ENCODE results near the gene SMAGP. TPM values are rescaled to one million over a fixed set of nuclear protein-coding genes. Genes with fewer than 3 reads are reported as not detected.
A peak's percentile ranks its signal among the peaks of the same experiment; 100 is the strongest.

Gene SMAGP
- total and polyA plus RNA-seq, 5 experiments from 2014 or later, result 5.5 to 18.5 (median 15.1) TPM

DNA sequence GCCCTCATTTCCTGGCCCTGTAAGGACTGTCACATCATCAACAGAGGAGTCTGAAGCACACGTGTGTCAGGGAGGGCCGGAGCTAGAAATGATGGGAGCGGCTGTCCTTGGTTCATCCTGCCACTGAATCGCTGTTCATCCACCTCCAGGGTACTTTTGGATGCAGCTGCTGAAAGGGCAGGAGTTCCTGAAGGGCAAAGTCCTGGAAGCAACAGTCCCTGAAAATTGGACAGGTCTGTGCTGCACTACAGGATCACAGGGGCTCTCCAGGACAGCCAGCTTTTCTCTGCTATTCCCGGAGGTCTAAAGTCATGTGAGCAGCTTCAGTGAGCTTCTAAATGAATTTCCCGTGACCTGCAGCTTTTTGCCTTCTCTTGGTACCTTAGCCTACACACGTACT lies 70.1 kb downstream of the SMAGP start:
- Mint-ChIP-seq H3K9me3 (no peaks in the 10 kb centered on the region), H3K36me3 (peaks cover 0 to 4% (median 2%) of the 10 kb centered on the region in 3 donors), H3K4me1 (no peaks in the 10 kb centered on the region), H3K27ac (peak overlapping the region in 2 of 10 donors; percentile 41), H3K4me3 (no peak overlapping the region), H3K27me3 (no peaks in the 10 kb centered on the region)
- POLR2A ChIA-PET, result interaction anchor here (0.6 kb wide), 1 partner anchor 27 kb away, joined by 4 read pairs; no protein-coding TSS in a partner anchor
- ATAC-seq (no peak), DNase-seq (no peak)

- H3K27ac Mint-ChIP-seq, result peak overlapping the region in 2 of 10 donors; percentile 43 to 71
- H3K36me3 Mint-ChIP-seq, result peaks cover 0 to 4% (median 2%) of the 10 kb centered on the region in 3 donors
- no peak for ATAC-seq
- no peaks in the 10 kb centered on the region for H3K27me3 Mint-ChIP-seq
- H3K4me1 Mint-ChIP-seq, result no peaks in the 10 kb centered on the region
- H3K4me3 Mint-ChIP-seq, result no peak overlapping the region
- H3K9me3 Mint-ChIP-seq, result no peaks in the 10 kb centered on the region
- DNase-seq, result no peak
- POLR2A ChIA-PET, result interaction anchor here (0.6 to 0.7 kb wide), 2 partner anchors 20 to 28 kb away, joined by 3 to 4 read pairs; no protein-coding TSS in a partner anchor
These were observed 70.8 kb downstream of the SMAGP start for GRCh38 chr12:51199366-51199945.

GRCh38 chr12:51198568-51199365 lies 71.4 kb downstream of the SMAGP start:
- H3K4me1 Mint-ChIP-seq, result no peaks in the 10 kb centered on the region
- no peaks in the 10 kb centered on the region for H3K9me3 Mint-ChIP-seq
- DNase-seq (peak in 1 of 10 donors; percentile 14), ATAC-seq (no peak)
- H3K27ac Mint-ChIP-seq, result peak overlapping the region in 2 of 10 donors; percentile 6 to 13
- no peaks in the 10 kb centered on the region for H3K27me3 Mint-ChIP-seq
- H3K4me3 Mint-ChIP-seq, result no peak overlapping the region
- POLR2A ChIA-PET, result interaction anchor here (0.7 kb wide), 2 partner anchors 19 to 96 kb away, joined by 3 read pairs; no protein-coding TSS in a partner anchor
- peaks cover 0 to 4% (median 2%) of the 10 kb centered on the region in 3 donors for H3K36me3 Mint-ChIP-seq

GRCh38 chr12:51197736-51198567 lies 72.3 kb downstream of the SMAGP start:
- ATAC-seq (no peak), DNase-seq (no peak)
- no peaks in the 10 kb centered on the region for H3K9me3 Mint-ChIP-seq
- H3K4me3 Mint-ChIP-seq, result no peak overlapping the region
- no peaks in the 10 kb centered on the region for H3K4me1 Mint-ChIP-seq
- POLR2A ChIA-PET, result no interaction called here
- H3K27ac Mint-ChIP-seq, result no peak overlapping the region
- H3K36me3 Mint-ChIP-seq, result peaks cover 0 to 6% (median 2%) of the 10 kb centered on the region in 3 donors
- no peaks in the 10 kb centered on the region for H3K27me3 Mint-ChIP-seq

- H3K9me3 Mint-ChIP-seq, result no peaks in the 10 kb centered on the region
- no peak for ATAC-seq
- H3K4me3 Mint-ChIP-seq, result no peak overlapping the region
- POLR2A ChIA-PET, result no interaction called here
- no peaks in the 10 kb centered on the region for H3K27me3 Mint-ChIP-seq
- H3K4me1 Mint-ChIP-seq, result no peaks in the 10 kb centered on the region
- peak overlapping the region in 1 of 10 donors; percentile 37 for H3K27ac Mint-ChIP-seq
- DNase-seq, result no peak
- peaks cover 0 to 12% (median 9%) of the 10 kb centered on the region in 3 donors for H3K36me3 Mint-ChIP-seq
These were observed 73.7 kb downstream of the SMAGP start for GRCh38 chr12:51196547-51196946.

DNA sequence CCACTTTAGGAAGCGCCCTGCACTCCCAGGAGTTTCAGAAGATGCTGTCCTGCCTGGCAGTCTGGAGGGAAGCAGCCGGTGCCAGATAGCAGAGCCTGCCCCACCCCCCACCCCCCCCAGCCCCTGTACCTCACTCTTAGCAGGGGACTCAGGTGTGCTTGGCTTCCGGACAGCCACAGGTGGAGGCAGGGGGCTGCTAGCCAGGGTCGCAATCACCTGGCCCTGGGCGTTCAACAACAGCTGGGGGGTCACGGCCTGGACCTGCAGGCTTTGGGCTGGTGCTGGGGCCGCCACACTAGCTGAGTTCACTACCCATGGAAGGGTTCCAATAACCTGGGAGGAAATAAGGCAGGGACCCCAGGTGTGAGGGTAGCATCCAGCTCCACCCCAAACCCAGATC lies 74.4 kb downstream of the SMAGP start:
- no peak overlapping the region for H3K27ac Mint-ChIP-seq
- DNase-seq (no peak), ATAC-seq (no peak)
- H3K36me3 Mint-ChIP-seq, result peaks cover 0 to 15% (median 15%) of the 10 kb centered on the region in 3 donors
- no peaks in the 10 kb centered on the region for H3K27me3 Mint-ChIP-seq
- H3K4me1 Mint-ChIP-seq, result no peaks in the 10 kb centered on the region
- H3K4me3 Mint-ChIP-seq, result no peak overlapping the region
- no peaks in the 10 kb centered on the region for H3K9me3 Mint-ChIP-seq
- POLR2A ChIA-PET, result interaction anchor here (0.6 kb wide), 1 partner anchor 49 kb away, joined by 6 read pairs; no protein-coding TSS in a partner anchor

Other genes with a start within 250 kb of the SMAGP start
- 10 to 100 TPM; 66.0 to 70.2 TPM for gene SLC11A2, start 244.0 kb downstream of the SMAGP start, total RNA-seq
- 10 to 100 TPM in 1 of 3 donors, 1 to 10 TPM in 2; 6.9 to 17.2 (median 9.0) TPM for gene SLC11A2, start 244.0 kb downstream of the SMAGP start, polyA plus RNA-seq
- 10 to 100 TPM; 88.4 to 91.2 TPM for gene LETMD1, start 222.1 kb downstream of the SMAGP start, total RNA-seq
- gene LETMD1, start 222.1 kb downstream of the SMAGP start, polyA plus RNA-seq, result 10 to 100 TPM; 30.1 to 36.3 (median 30.9) TPM
- gene CSRNP2, start 186.8 kb downstream of the SMAGP start, total RNA-seq, result 10 to 100 TPM; 27.8 to 35.2 TPM
- 1 to 10 TPM; 2.7 to 3.6 (median 2.7) TPM for gene CSRNP2, start 186.8 kb downstream of the SMAGP start, polyA plus RNA-seq
- gene TFCP2, start 97.3 kb downstream of the SMAGP start, total RNA-seq, result 10 to 100 TPM; 33.6 to 34.9 TPM
- 10 to 100 TPM in 1 of 3 donors, 1 to 10 TPM in 2; 8.0 to 16.7 (median 9.9) TPM for gene TFCP2, start 97.3 kb downstream of the SMAGP start, polyA plus RNA-seq
- gene POU6F1, start 52.4 kb downstream of the SMAGP start, total RNA-seq, result 10 to 100 TPM; 46.2 to 49.7 TPM
- 1 to 10 TPM in 2 of 3 donors, under 1 TPM in 1; 0.62 to 1.8 (median 1.7) TPM for gene POU6F1, start 52.4 kb downstream of the SMAGP start, polyA plus RNA-seq
- 100 to 1,000 TPM; 301 to 314 TPM for gene DAZAP2, start 31.6 kb downstream of the SMAGP start, total RNA-seq
- 1,000 to 10,000 TPM; 1,276 to 1,317 (median 1,313) TPM for gene DAZAP2, start 31.6 kb downstream of the SMAGP start, polyA plus RNA-seq
- gene BIN2, start 53.8 kb upstream of the SMAGP start, total RNA-seq, result 100 to 1,000 TPM; 257 to 267 TPM
- 100 to 1,000 TPM; 228 to 303 (median 266) TPM for gene BIN2, start 53.8 kb upstream of the SMAGP start, polyA plus RNA-seq
- gene CELA1, start 76.3 kb upstream of the SMAGP start, total RNA-seq, result 1 to 10 TPM; 2.2 to 2.5 TPM
- gene CELA1, start 76.3 kb upstream of the SMAGP start, polyA plus RNA-seq, result 1 to 10 TPM; 3.6 to 9.8 (median 8.1) TPM
- 1 to 10 TPM; 1.5 to 1.9 TPM for gene GALNT6, start 121.0 kb upstream of the SMAGP start, total RNA-seq
- 1 to 10 TPM; 4.4 to 8.3 (median 4.6) TPM for gene GALNT6, start 121.0 kb upstream of the SMAGP start, polyA plus RNA-seq
- under 1 TPM; 0.41 to 0.42 TPM for gene SLC4A8, start 154.4 kb upstream of the SMAGP start, total RNA-seq
- gene SLC4A8, start 154.4 kb upstream of the SMAGP start, polyA plus RNA-seq, result under 1 TPM; 0.52 to 0.99 (median 0.58) TPM